Right lobe of liver (tissue), 4 donors: ENCODE data around the gene NUP133.

Experiments
- POLR2A ChIP-seq: fragments of 450-650 bp; IDR thresholded peaks from one replicate; pipeline ENCODE4 v1.6.1; 2017; ENCODE audit warnings: antibody characterized with exemption, mild to moderate bottlenecking
- TF ChIP-seq, protein P1 (sequence below), 4 donors: fragments of 200-600 bp in 3 of 4; fragments of 450-650 bp in 1 of 4; IDR thresholded peaks; one replicate each; pipeline versions ENCODE4 v1.5.1 to v1.8.0; 2016 to 2022; ENCODE audit warnings: antibody characterized with exemption in 4 of 4, mild to moderate bottlenecking in 2 of 4
- donor health status: DM: no; HTN: no; CAD: no.
- donor health status: DM: no; HTN: no; CAD: no.
- donor health status: DM: no; HTN: yes; CAD: no.

DNA sequence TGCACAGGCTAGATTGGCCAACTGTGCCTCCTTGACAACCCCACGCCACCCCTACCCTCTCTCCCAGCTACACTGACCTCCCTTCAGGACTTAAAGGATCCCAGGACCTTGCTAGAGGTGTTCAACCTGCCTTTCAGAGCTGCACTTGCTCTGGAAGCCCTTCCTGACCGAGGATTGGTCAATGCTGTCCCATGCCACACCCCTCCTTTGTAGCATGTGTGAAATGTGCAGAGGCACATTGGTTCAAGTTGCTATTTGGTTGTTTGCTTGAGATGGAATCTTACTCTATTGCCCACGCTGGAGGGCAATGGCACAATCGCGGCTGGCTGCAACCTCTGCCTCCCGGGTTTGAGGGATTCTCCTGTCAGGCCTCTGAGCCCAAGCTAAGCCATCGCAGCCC, 96.1 kb downstream of the NUP133 start:
- TF ChIP-seq, protein P1, sequence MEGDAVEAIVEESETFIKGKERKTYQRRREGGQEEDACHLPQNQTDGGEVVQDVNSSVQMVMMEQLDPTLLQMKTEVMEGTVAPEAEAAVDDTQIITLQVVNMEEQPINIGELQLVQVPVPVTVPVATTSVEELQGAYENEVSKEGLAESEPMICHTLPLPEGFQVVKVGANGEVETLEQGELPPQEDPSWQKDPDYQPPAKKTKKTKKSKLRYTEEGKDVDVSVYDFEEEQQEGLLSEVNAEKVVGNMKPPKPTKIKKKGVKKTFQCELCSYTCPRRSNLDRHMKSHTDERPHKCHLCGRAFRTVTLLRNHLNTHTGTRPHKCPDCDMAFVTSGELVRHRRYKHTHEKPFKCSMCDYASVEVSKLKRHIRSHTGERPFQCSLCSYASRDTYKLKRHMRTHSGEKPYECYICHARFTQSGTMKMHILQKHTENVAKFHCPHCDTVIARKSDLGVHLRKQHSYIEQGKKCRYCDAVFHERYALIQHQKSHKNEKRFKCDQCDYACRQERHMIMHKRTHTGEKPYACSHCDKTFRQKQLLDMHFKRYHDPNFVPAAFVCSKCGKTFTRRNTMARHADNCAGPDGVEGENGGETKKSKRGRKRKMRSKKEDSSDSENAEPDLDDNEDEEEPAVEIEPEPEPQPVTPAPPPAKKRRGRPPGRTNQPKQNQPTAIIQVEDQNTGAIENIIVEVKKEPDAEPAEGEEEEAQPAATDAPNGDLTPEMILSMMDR (IDR thresholded peaks at IDR 0.05) = no peak
- TF ChIP-seq POLR2A = no peak
